CD4-positive, alpha-beta T cell treated with Interferon alpha-2 for 1 hour (primary cell): ENCODE data around the gene SURF1.

Experiments
- DNase-seq, 2 donors: peaks; one replicate each; pipeline ENCODE4 v3.0.0-alpha.2; 2020 to 2022

Gene SURF1

GRCh38 chr9:133361507-133362092 lies 5.3 kb upstream of the SURF1 start:
- no peak for DNase-seq

- DNase-seq = no peak
Measured at GRCh38 chr9:133360400-133361393, 4.4 kb upstream of the SURF1 start.

- DNase-seq = no peak
Measured at GRCh38 chr9:133359399-133360175, 3.3 kb upstream of the SURF1 start.

DNA sequence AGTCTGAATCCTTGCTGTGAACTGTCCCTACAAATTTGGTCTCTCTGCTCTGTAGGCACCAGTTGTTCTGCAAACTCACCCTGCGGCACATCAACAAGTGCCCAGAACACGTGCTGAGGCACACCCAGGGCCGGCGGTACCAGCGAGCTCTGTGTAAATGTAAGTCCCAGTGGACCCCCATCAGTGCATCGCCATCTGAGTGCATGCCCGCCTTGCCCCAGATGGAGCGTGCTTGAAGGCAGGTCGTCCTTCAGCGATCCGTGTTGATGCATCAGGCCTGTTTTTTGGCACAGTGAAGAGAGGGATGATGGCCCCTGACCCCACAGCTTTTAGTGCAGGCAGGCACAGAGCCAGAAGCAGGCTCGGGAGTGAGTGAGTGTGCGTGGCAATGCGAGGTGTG lies 1.4 kb upstream of the SURF1 start:
- DNase-seq = no peak

GRCh38 chr9:133355881-133356357 lies 368 bp downstream of the SURF1 start:
- no peak for DNase-seq

- no peak for DNase-seq
Measured at GRCh38 chr9:133354766-133355165, 1.5 kb downstream of the SURF1 start.

DNA sequence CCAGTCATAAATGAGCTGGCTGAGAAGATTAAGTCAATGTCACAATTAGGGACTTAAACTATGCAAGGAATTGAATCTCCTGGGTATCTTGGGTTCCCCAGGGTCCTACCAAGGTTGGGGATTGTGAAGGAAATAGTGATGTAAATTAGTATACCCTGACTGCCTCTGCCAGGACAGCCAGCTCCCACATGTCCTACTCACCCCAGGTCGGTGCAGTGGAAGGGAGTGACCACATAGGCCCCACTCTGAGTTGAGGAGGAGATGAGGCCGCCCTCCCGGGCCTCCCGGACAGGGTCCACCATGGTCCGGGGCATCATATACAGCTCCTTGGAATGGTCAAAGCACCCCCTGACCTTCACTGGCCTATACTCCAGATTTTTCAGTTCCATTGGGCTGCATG lies 2.7 kb downstream of the SURF1 start:
- no peak for DNase-seq

DNA sequence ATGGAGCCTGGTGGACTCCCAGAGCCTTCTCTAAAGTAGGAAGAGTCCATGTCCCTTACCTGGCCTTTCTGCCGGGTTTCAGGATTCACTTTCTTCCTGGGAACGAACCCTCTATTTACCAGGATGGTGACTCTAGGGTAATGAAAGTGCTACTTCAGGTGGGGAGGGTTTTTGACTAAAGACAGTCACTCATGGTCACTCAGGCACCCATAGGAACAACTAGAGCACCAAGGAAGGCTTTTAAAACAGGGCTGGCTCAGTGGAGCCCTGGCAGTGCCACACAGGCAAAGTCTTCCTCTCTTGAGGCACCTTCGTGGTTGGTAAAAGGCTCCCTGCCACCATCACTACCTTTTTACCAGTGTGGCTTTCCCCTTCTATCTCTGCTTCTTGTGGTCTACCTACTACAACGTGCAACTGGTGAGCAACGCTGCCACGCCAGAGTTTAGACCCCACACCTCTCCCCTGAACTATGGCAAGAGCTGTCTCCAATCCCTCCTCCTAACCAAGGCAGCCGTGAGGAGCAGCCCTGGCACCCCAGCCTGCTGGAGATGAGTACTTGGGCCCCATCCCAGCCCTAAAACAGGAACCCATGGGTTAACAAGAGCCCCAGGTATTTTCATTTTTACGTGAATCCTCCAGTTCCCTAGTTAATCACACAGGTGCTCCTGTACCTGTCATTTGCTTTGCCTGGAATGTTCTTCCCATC lies 3.5 kb downstream of the SURF1 start:
- DNase-seq = no peak

- DNase-seq = peak; percentile 31 to 42
Measured at GRCh38 chr9:133351908-133352634, 4.2 kb downstream of the SURF1 start.

- no peak for DNase-seq
Measured at GRCh38 chr9:133351526-133351907, 4.8 kb downstream of the SURF1 start.

DNA sequence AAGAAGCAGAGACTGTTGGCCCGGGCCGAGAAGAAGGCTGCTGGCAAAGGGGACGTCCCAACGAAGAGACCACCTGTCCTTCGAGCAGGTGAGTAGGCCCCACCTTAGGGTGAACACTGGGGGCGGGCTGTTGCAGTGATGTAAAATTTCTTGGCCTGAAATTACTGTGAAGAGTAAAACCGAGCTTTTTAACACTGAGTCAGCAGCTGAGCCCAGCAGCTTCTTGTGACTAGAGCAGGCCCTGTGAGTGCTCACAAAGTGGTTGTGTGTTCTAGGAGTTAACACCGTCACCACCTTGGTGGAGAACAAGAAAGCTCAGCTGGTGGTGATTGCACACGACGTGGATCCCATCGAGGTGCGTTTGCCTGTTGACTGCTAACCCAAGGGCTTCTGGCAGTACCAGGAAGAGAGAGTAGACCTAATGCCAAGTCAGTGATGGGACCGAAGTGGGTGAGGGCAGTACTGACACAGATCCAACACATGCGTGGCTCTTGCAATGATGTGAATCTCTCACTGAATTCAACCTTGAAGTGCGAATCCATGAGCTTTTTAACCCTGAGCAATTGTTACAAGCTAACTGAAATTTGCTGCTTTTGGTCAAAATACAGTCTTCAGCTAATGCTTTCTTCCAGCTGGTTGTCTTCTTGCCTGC lies 6.2 kb downstream of the SURF1 start:
- no peak for DNase-seq

DNA sequence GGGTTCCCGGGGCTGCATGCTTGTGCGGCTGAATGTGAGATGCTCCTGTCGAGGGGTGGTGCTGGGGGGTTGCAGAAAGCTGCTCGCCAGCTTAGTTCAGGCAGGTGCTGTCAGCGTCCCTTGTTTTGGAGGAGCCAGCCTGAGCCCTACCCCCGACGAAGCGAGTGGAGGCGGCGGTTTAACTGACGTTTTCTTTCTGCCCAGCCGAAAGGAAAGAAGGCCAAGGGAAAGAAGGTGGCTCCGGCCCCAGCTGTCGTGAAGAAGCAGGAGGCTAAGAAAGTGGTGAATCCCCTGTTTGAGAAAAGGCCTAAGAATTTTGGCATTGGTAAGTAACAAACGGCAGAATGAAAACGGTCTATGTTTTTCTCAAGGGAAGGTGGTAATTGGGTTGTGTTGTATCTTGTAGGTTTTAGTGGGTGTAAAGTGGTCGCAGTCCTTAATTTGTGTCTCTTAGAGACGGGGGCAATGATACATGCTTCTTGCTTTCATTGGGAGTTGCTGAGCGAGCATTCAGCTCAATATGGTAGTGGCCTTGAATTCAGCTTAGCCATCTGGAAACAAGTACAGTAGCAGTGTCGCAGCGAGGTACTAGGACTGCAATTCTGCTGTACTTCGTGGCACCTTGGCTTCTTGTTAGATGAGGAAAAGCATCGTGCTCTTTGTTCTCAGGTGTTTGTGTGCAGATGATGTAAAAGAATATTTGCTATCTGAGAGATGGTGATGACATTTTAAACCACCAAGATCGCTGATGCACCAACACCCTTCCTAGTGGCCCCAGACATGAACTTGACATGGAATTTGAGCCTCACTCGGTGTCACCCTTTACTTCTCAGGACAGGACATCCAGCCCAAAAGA lies 7.3 kb downstream of the SURF1 start:
- no peak for DNase-seq

GRCh38 chr9:133347985-133348717 lies 8.1 kb downstream of the SURF1 start, which contains the start of the genes MED22 and RPL7A:
Gene MED22, minus strand, starts transcription at chr9:133348131. Its CDS starts 1,469 bp downstream, at chr9:133346662.
Gene RPL7A, plus strand, starts transcription at chr9:133348218. Its CDS starts 26 bp downstream, at chr9:133348244.
- peak; percentile 94 to 95 for DNase-seq

DNA sequence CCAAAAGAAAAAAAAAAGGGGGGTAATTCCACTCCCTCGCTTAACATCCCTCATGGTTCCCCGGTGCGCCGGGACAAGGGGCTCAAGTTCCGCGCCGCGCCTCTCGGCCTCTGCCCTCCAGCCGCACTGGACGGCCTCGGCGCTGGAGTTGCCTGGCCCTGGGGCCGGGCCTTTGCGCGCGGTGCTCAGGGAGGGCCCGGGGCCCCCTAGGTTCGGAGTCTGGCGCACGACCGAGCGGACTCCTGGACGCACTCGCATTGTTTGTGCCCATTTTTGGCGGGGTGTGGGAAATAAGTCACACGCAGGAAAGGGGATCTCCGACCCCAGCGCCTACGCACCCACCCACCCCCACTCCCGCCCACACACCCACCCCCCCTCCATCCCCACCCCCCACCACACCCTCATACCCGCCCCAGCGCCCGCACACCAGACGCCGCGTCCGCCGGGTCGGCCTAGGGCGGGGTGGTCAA lies 8.7 kb downstream of the SURF1 start:
- DNase-seq = peak; percentile 50 to 62

GRCh38 chr9:133346021-133346785 lies 10.1 kb downstream of the SURF1 start:
- no peak for DNase-seq

DNA sequence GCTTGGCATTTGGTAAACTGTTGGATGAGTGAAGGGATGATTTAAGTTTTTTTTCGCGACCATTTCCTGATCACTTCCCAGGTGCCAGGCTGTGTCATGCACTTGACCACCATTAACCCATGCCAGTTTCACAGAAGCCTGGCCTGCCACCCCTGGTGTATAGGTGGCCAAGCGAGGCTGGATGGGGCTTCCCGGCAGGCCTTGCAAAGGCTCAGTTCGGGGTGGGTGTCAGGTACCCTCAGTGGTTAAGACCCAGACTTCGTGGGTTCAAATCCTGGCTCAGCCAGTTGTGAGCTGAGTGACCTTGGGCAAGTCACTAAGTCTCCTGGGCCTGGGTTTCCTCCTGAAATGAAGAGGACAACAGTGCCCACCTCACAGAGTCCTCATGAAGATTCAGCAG lies 10.7 kb downstream of the SURF1 start:
- no peak for DNase-seq

DNA sequence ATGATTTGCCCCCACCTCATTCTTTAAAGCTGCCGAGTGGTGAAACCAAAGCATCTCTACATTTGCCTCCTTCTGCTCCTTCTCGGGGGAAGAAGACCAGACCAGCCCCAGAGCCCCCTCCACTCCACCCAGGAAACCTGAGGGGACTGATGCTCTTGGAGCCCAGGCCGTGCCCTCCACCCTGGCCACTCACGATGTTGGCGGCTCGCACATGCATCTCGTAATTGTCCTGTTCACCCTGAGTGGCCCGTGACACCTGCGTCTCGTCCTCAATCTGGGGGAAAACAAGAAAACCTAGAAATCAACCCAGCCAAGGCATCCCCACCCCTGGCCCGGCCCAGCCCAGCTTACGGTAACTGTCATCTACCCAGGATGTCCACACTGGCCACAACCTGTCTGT lies 11.3 kb downstream of the SURF1 start:
- no peak for DNase-seq

GRCh38 chr9:133344071-133344470 lies 12.2 kb downstream of the SURF1 start:
- DNase-seq = no peak

GRCh38 chr9:133342570-133342969 lies 13.7 kb downstream of the SURF1 start:
- DNase-seq = no peak
